Measurements from ENCODE around the gene EVA1A. TPM values are rescaled to one million over a fixed set of nuclear protein-coding genes. Genes with fewer than 3 reads are reported as not detected.

EVA1A gene
- polyA plus RNA-seq, 1 experiment = 41.0 TPM

DNA sequence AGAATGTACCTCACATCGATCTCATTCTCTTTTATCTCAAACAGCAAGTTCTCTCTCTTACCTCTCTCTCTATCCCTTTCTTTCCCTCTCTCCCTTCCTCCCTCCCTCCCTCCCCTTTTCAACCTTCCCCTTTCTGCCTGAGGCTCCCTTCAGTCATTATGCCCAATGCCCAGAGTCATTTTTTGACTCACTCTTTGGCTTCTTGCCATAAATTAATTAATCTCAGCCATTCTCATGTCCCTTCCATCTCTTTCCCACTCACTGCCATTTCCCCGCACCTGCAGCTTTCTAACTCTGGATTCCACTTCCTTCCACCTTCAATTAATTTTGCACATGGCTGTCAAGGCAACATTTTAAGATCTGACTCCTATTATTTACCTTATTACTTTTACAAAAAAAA, 60.1 kb downstream of the EVA1A start:
- ChIA-PET CTCF (interaction anchor here (1.5 kb wide), 1 partner anchor 36 kb away, joined by 5 read pairs; no protein-coding TSS in a partner anchor), POLR2A (no interaction called here)
- Histone ChIP-seq H3K36me3 (ENCODE audit: control insufficient read depth, insufficient read depth, low read length) (no peaks in the 10 kb centered on the region; the same call in none of the 2 replicates), H3K27me3 (ENCODE audit: control insufficient read depth, insufficient read depth, low read length) (no peaks in the 10 kb centered on the region), H3K4me3 (ENCODE audit: low read depth, low read length) (no peak overlapping the region)
- TF ChIP-seq, protein P1, sequence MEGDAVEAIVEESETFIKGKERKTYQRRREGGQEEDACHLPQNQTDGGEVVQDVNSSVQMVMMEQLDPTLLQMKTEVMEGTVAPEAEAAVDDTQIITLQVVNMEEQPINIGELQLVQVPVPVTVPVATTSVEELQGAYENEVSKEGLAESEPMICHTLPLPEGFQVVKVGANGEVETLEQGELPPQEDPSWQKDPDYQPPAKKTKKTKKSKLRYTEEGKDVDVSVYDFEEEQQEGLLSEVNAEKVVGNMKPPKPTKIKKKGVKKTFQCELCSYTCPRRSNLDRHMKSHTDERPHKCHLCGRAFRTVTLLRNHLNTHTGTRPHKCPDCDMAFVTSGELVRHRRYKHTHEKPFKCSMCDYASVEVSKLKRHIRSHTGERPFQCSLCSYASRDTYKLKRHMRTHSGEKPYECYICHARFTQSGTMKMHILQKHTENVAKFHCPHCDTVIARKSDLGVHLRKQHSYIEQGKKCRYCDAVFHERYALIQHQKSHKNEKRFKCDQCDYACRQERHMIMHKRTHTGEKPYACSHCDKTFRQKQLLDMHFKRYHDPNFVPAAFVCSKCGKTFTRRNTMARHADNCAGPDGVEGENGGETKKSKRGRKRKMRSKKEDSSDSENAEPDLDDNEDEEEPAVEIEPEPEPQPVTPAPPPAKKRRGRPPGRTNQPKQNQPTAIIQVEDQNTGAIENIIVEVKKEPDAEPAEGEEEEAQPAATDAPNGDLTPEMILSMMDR (IDR thresholded peaks at IDR 0.05; ENCODE audit: insufficient read depth, low read depth, low read length) = no peak
- DNase-seq (ENCODE audit: low read depth) = no peak

DNA sequence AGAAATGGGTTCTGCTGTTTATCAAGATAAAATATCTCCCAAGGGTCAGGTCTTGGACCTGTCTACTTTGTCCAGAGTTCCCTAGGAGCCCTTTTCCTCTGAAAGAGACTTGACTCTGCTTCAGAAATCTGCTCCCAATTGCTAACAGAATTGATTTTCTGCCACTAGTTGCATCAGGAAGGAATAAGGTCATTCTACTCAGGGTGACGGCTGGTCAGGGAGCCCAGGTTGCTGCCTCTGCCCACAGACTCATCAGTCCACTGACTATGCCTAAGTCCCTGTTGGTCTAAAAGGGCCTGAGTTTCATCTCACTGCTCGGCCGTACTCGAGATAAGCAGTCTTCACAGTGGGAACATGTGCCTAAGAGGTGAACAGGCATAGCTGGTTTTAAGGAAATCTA, 61.2 kb downstream of the EVA1A start:
- peaks cover 1% of the 10 kb centered on the region for H3K36me3 ChIP-seq (ENCODE audit: control insufficient read depth, insufficient read depth, low read length)
- DNase-seq (ENCODE audit: low read depth) = no peak
- TF ChIP-seq, protein P1 (IDR thresholded peaks at IDR 0.05; ENCODE audit: insufficient read depth, low read depth, low read length) = no peak
- H3K4me3 ChIP-seq (ENCODE audit: low read depth, low read length) = no peak overlapping the region
- ChIA-PET POLR2A (no interaction called here), CTCF (interaction anchor here (1.5 kb wide), 1 partner anchor 34 kb away, joined by 5 read pairs; no protein-coding TSS in a partner anchor)
- H3K27me3 ChIP-seq (ENCODE audit: control insufficient read depth, insufficient read depth, low read length) = no peaks in the 10 kb centered on the region

DNA sequence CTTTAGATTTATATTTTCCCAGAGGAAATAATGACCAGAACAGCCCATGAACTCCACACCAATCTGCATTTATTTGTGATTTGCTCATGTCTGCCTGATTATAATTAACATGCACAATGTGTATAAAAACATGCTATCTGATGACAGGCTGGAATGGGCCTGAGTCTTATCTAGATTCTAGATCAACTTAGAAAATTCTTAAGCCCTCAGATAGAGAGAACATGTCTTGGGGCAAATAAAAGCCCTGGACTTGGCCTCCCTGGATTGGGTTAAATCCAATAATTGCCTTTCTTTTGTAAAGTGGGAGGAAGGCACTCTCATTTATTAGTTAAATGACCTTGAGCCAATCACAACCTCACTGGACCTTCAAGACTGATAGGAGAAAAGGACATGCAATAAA, 61.8 kb downstream of the EVA1A start:
- TF ChIP-seq, protein P1 (IDR thresholded peaks at IDR 0.05; ENCODE audit: insufficient read depth, low read depth, low read length) = no peak
- ChIA-PET POLR2A (no interaction called here), CTCF (no interaction called here)
- Histone ChIP-seq H3K36me3 (ENCODE audit: control insufficient read depth, insufficient read depth, low read length) (peaks cover 1% of the 10 kb centered on the region; the same call in 1 of the 2 replicates), H3K4me3 (ENCODE audit: low read depth, low read length) (no peak overlapping the region), H3K27me3 (ENCODE audit: control insufficient read depth, insufficient read depth, low read length) (no peaks in the 10 kb centered on the region)
- DNase-seq (ENCODE audit: low read depth) = no peak

DNA sequence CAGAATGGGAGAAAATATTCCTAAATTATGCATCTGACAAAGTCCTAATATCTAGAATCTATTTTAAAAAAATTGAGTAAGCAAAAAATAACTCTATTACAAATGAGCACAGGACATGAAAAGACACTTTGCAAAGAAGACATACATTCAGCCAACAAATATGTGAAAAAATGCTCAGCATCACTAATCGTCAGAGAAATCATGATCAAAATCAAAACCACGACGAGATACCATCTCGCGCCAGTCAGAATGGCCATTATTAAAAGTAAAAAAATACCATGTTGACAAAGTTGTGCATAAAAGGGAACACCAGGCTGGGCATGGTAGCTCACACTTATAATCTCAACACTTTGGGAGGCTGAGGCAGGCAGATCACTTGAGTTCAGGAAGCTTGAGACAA, 63.5 kb downstream of the EVA1A start:
- peaks cover 5% of the 10 kb centered on the region; the same call in 1 of the 2 replicates for H3K36me3 ChIP-seq (ENCODE audit: control insufficient read depth, insufficient read depth, low read length)
- H3K27me3 ChIP-seq (ENCODE audit: control insufficient read depth, insufficient read depth, low read length) = no peaks in the 10 kb centered on the region
- TF ChIP-seq, protein P1 (IDR thresholded peaks at IDR 0.05; ENCODE audit: insufficient read depth, low read depth, low read length) = no peak
- DNase-seq (ENCODE audit: low read depth) = no peak
- ChIA-PET POLR2A (interaction anchor here (0.7 kb wide), 1 partner anchor 63 kb away, joined by 3 read pairs; the partner anchor contains the start of gene EVA1A), CTCF (interaction anchor here (1.1 kb wide), 1 partner anchor 111 kb away, joined by 3 read pairs; no protein-coding TSS in a partner anchor)
- no peak overlapping the region for H3K4me3 ChIP-seq (ENCODE audit: low read depth, low read length)

DNA sequence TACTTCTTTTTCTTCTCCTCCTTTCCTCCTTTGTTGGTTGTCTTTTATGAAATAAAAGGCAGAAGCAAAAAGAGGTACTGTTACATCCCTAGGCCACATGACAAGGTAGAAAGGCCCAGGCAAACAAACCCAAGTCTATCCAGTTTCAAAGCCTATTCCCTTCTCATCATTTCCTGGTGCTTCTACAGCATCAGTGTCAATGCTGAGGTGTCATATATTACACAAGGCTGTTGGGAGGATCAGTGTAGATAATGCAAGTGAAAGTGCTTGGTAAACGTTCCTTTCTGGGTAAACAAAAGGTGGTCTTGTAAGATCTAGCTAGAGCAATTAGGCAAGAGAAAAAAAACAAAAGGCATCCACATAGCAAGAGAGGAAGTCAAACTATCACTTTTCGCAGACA, 64.9 kb downstream of the EVA1A start:
- Histone ChIP-seq H3K4me3 (ENCODE audit: low read depth, low read length) (no peak overlapping the region), H3K27me3 (ENCODE audit: control insufficient read depth, insufficient read depth, low read length) (no peaks in the 10 kb centered on the region), H3K36me3 (ENCODE audit: control insufficient read depth, insufficient read depth, low read length) (peaks cover 5% of the 10 kb centered on the region; the same call in 1 of the 2 replicates)
- no peak for DNase-seq (ENCODE audit: low read depth)
- TF ChIP-seq, protein P1 (IDR thresholded peaks at IDR 0.05; ENCODE audit: insufficient read depth, low read depth, low read length) = no peak
- POLR2A ChIA-PET = no interaction called here
- CTCF ChIA-PET = no interaction called here

Measured in BJ (cell line).